H9 (cell line): ENCODE data around the gene ZNF423. TPM values are rescaled to one million over a fixed set of nuclear protein-coding genes. Genes with fewer than 3 reads are reported as not detected.

ENCODE experiments used
- DNase-seq: peaks from one replicate; pipeline ENCODE4 v3.0.0-alpha.2; 2017
- H2AFZ ChIP-seq: one replicate; pipeline ENCODE4 v1.6.1; 2013; ENCODE audit warnings: mild to moderate bottlenecking, low read length, control low read depth, moderate library complexity
- H2AK5ac ChIP-seq: 2 replicates; pipeline ENCODE4 v1.6.1; 2013; ENCODE audit warnings: low read length, control low read depth, mixed read lengths; ENCODE audit not compliant: insufficient read length
- H2BK120ac ChIP-seq: one replicate; pipeline ENCODE4 v1.6.1; 2013; ENCODE audit warnings: low read depth, mild to moderate bottlenecking, low read length, control low read depth, inconsistent platforms; ENCODE audit not compliant: poor library complexity, severe bottlenecking
- H2BK12ac ChIP-seq: 2 replicates; pipeline ENCODE4 v1.6.1; 2013; ENCODE audit warnings: low read length, control low read depth, mixed read lengths, low read depth; ENCODE audit not compliant: insufficient read length
- H2BK15ac ChIP-seq: 2 replicates; pipeline ENCODE4 v1.6.1; 2013; ENCODE audit warnings: low read depth, low read length, control low read depth
- H2BK20ac ChIP-seq: one replicate; pipeline ENCODE4 v1.6.1; 2013; ENCODE audit warnings: low read depth, mild to moderate bottlenecking, low read length, control low read depth, inconsistent platforms; ENCODE audit not compliant: poor library complexity, severe bottlenecking
- H2BK5ac ChIP-seq: 2 replicates; pipeline ENCODE4 v1.6.1; 2013; ENCODE audit warnings: low read length, control low read depth, mixed read lengths; ENCODE audit not compliant: insufficient read length
- H3K14ac ChIP-seq: 2 replicates; pipeline ENCODE4 v1.6.1; 2013; ENCODE audit warnings: low read length, control low read depth; ENCODE audit not compliant: insufficient read depth
- H3K18ac ChIP-seq: 2 replicates; pipeline ENCODE4 v1.6.1; 2013; ENCODE audit warnings: low read depth, mild to moderate bottlenecking, mixed read lengths, low read length, control low read depth; ENCODE audit not compliant: insufficient read length
- H3K23ac ChIP-seq: 2 replicates; pipeline ENCODE4 v1.6.1; 2013; ENCODE audit warnings: low read length, control low read depth, mixed read lengths, low read depth; ENCODE audit not compliant: insufficient read length
- H3K23me2 ChIP-seq: 2 replicates; pipeline ENCODE4 v1.6.1; 2013; ENCODE audit warnings: low read depth, mild to moderate bottlenecking, mixed read lengths, low read length, control low read depth; ENCODE audit not compliant: insufficient read length, poor library complexity, severe bottlenecking
- H3K27ac ChIP-seq: 2 replicates; pipeline ENCODE4 v1.5.1; 2013; ENCODE audit warnings: low read length, control low read depth, mixed read lengths, low read depth; ENCODE audit not compliant: insufficient read length
- H3K27me3 ChIP-seq: 2 replicates; pipeline ENCODE4 v1.6.1; 2013; ENCODE audit warnings: low read length, control low read depth, inconsistent platforms; ENCODE audit not compliant: insufficient read depth
- H3K4ac ChIP-seq: 2 replicates; pipeline ENCODE4 v1.6.1; 2013; ENCODE audit warnings: low read depth, mild to moderate bottlenecking, control low read depth, inconsistent platforms, low read length, moderate library complexity
- H3K4me1 ChIP-seq: 2 replicates; pipeline ENCODE4 v1.6.1; 2013; ENCODE audit warnings: low read length, control low read depth, inconsistent platforms; ENCODE audit not compliant: insufficient read depth
- H3K4me2 ChIP-seq: 2 replicates; pipeline ENCODE4 v1.6.1; 2013; ENCODE audit warnings: low read length, control low read depth, mixed read lengths; ENCODE audit not compliant: insufficient read length, insufficient read depth
- H3K56ac ChIP-seq: 2 replicates; pipeline ENCODE4 v1.6.1; 2013; ENCODE audit warnings: low read depth, mild to moderate bottlenecking, mixed read lengths, low read length, control low read depth; ENCODE audit not compliant: insufficient read length
- H3K79me1 ChIP-seq: 2 replicates; pipeline ENCODE4 v1.6.1; 2013; ENCODE audit warnings: low read depth, mild to moderate bottlenecking, moderate library complexity, low read length, control low read depth, inconsistent platforms; ENCODE audit not compliant: insufficient read depth, poor library complexity, severe bottlenecking
- H3K79me2 ChIP-seq: 2 replicates; pipeline ENCODE4 v1.6.1; 2013; ENCODE audit warnings: low read length, control low read depth, inconsistent platforms; ENCODE audit not compliant: insufficient read depth
- H3K9ac ChIP-seq: 2 replicates; pipeline ENCODE4 v1.6.1; 2013; ENCODE audit warnings: low read length, control low read depth, mixed read lengths; ENCODE audit not compliant: insufficient read length; ENCODE audit errors: extremely low read depth
- H3K9me3 ChIP-seq: one replicate; pipeline ENCODE4 v1.6.1; 2013; ENCODE audit warnings: low read depth, low read length, inconsistent platforms; ENCODE audit not compliant: control insufficient read depth
- H3T11ph ChIP-seq: one replicate; pipeline ENCODE4 v1.6.1; 2013; ENCODE audit warnings: mild to moderate bottlenecking, low read length, control low read depth, inconsistent platforms
- H4K20me1 ChIP-seq: one replicate; pipeline ENCODE4 v1.6.1; 2013; ENCODE audit not compliant: control insufficient read depth, insufficient read length, insufficient read depth
- H4K5ac ChIP-seq: 2 replicates; pipeline ENCODE4 v1.6.1; 2013; ENCODE audit warnings: low read depth, mild to moderate bottlenecking, mixed read lengths, low read length, control low read depth; ENCODE audit not compliant: insufficient read length
- H4K8ac ChIP-seq: replicated peaks from 2 replicates; pipeline ENCODE4 v1.6.1; 2013; ENCODE audit warnings: low read length, control low read depth, mixed read lengths, low read depth; ENCODE audit not compliant: insufficient read length
- H4K91ac ChIP-seq: 2 replicates; pipeline ENCODE4 v1.6.1; 2013; ENCODE audit warnings: low read depth, mild to moderate bottlenecking, moderate library complexity, mixed read lengths, low read length, control low read depth; ENCODE audit not compliant: insufficient read length
- H3K27ac Mint-ChIP-seq, 3 experiments: 2 replicates in 2 of 3; 3 replicates in 1 of 3; pipeline ENCODE4 v1.8.0; 2020 to 2021; ENCODE audit warnings: mixed read lengths in 3 of 3, mild to moderate bottlenecking in 1 of 3, moderate library complexity in 1 of 3
- H3K27me3 Mint-ChIP-seq: 2 replicates; pipeline ENCODE4 v1.8.0; 2021; ENCODE audit warnings: low read depth, mild to moderate bottlenecking, moderate library complexity, mixed read lengths
- H3K36me3 Mint-ChIP-seq, 3 experiments: 2 replicates in 2 of 3; 3 replicates in 1 of 3; pipeline ENCODE4 v1.8.0; 2020 to 2021; ENCODE audit warnings: low read depth in 3 of 3, mixed read lengths in 3 of 3; ENCODE audit not compliant: insufficient read depth in 1 of 3
- H3K4me1 Mint-ChIP-seq, 2 experiments: 2 replicates each; pipeline ENCODE4 v1.8.0; 2020; ENCODE audit warnings: mixed read lengths in 2 of 2
- H3K4me3 Mint-ChIP-seq, 2 experiments: 2 replicates in 1 of 2; 3 replicates in 1 of 2; pipeline ENCODE4 v1.8.0; 2020 to 2021; ENCODE audit warnings: mild to moderate bottlenecking in 2 of 2, mixed read lengths in 2 of 2, moderate library complexity in 1 of 2
- H3K9me3 Mint-ChIP-seq, 2 experiments: 2 replicates in 1 of 2; 3 replicates in 1 of 2; pipeline ENCODE4 v1.8.0; 2020; ENCODE audit warnings: mild to moderate bottlenecking in 2 of 2, mixed read lengths in 2 of 2, moderate library complexity in 1 of 2
- WGBS: extraction: QIAGEN DNeasy Blood & Tissue Kit; methylation state at CpG from one replicate; pipeline ENCODE4 v1.1.7; 2013; ENCODE audit warnings: missing lambda C conversion rate, low lambda C conversion rate, mixed read lengths; ENCODE audit not compliant: insufficient read length; ENCODE audit errors: extremely low coverage; 5-methylcytosine and 5-hydroxymethylcytosine counted together
- total RNA-seq: library from RNA; stranded (reverse); gene quantifications from 2 replicates; pipeline ENCODE4 v1.2.1, GENCODE V29; 2021
- TF ChIP-seq, protein P1 (sequence below): fragments of 200-600 bp; sonication (generic); conservative IDR thresholded peaks from 3 replicates; pipeline ENCODE4 v1.8.0; 2021; ENCODE audit warnings: antibody characterized with exemption, mild to moderate bottlenecking

ZNF423 gene
- total RNA-seq, 1 experiment from 2014 or later = 51.5 TPM

DNA sequence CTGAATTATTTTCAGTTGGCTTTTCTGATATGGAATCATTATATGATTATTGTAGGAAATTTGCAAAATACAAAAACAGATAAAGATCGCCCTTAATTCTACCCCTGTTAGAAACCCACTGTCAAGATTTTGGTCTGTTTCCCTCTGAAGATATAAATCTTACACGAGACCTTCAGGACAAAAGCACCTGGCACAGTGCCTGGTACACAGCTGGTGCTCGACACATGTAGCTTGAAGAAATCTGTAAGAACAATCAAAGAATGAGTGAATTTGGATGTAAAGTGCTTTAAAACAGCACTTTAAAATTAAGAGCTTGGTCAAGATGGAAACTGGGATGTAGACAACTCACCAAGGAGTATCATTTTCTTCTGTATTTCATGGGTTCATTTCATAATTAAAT is 301.2 kb downstream of the ZNF423 start:
- H3K27me3 Mint-ChIP-seq = peaks cover 6% of the 10 kb centered on the region
- H2AFZ ChIP-seq = no peak overlapping the region

More for the DNA sequence above, 301.2 kb downstream of the ZNF423 start:
- no peaks in the 10 kb centered on the region for H3K9me3 ChIP-seq
- H3K23ac ChIP-seq = no peak overlapping the region
- H3T11ph ChIP-seq = no peak overlapping the region
- H3K4me3 Mint-ChIP-seq = no peak overlapping the region
- H2AK5ac ChIP-seq = no peak overlapping the region
- no CpG with 5 or more reads among the region's 3 CpGs for WGBS
- H4K91ac ChIP-seq = no peak overlapping the region
- no peaks in the 10 kb centered on the region for H3K79me2 ChIP-seq
- H4K20me1 ChIP-seq = no peaks in the 10 kb centered on the region
- no peak overlapping the region for H3K4me2 ChIP-seq
- no peak overlapping the region for H2BK20ac ChIP-seq
- no peaks in the 10 kb centered on the region for H3K79me1 ChIP-seq
- no peaks in the 10 kb centered on the region for H3K27me3 ChIP-seq
- H3K9ac ChIP-seq = no peak overlapping the region
- no peak overlapping the region for H2BK15ac ChIP-seq
- TF ChIP-seq, protein P1, sequence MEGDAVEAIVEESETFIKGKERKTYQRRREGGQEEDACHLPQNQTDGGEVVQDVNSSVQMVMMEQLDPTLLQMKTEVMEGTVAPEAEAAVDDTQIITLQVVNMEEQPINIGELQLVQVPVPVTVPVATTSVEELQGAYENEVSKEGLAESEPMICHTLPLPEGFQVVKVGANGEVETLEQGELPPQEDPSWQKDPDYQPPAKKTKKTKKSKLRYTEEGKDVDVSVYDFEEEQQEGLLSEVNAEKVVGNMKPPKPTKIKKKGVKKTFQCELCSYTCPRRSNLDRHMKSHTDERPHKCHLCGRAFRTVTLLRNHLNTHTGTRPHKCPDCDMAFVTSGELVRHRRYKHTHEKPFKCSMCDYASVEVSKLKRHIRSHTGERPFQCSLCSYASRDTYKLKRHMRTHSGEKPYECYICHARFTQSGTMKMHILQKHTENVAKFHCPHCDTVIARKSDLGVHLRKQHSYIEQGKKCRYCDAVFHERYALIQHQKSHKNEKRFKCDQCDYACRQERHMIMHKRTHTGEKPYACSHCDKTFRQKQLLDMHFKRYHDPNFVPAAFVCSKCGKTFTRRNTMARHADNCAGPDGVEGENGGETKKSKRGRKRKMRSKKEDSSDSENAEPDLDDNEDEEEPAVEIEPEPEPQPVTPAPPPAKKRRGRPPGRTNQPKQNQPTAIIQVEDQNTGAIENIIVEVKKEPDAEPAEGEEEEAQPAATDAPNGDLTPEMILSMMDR = no peak
- no peak overlapping the region for H2BK5ac ChIP-seq
- H3K36me3 Mint-ChIP-seq = no peaks in the 10 kb centered on the region
- no peak overlapping the region for H4K8ac ChIP-seq
- H3K27ac ChIP-seq = no peak overlapping the region
- no peaks in the 10 kb centered on the region for H3K23me2 ChIP-seq
- no peak overlapping the region for H2BK12ac ChIP-seq
- H3K4ac ChIP-seq = no peak overlapping the region
- no peaks in the 10 kb centered on the region for H3K9me3 Mint-ChIP-seq
- no peak overlapping the region for H3K14ac ChIP-seq
- H3K18ac ChIP-seq = no peak overlapping the region
- H3K4me1 Mint-ChIP-seq = peaks cover 31 to 32% of the 10 kb centered on the region in 2 experiments
- H3K27ac Mint-ChIP-seq = no peak overlapping the region
- H4K5ac ChIP-seq = no peak overlapping the region
- no peak overlapping the region for H2BK120ac ChIP-seq
- no peak overlapping the region for H3K56ac ChIP-seq
- no peak for DNase-seq
- peaks cover 2% of the 10 kb centered on the region; the same call in 1 of the 2 replicates for H3K4me1 ChIP-seq
